DMS53 treated with DMSO at 0.1 percent for 48 hours (cell line): ENCODE data around the gene UBE2H.
"Not testable (repeated sequence)": the region's sequence is repeated elsewhere in the genome, so short reads cannot be mapped to it uniquely, and the experiment has no call there.

Source experiments
- DNase-seq: peaks from one replicate; lab custom pipeline; 2025; ENCODE audit not compliant: unreplicated experiment; lab: John Stamatoyannopoulos, UW

UBE2H gene

DNA sequence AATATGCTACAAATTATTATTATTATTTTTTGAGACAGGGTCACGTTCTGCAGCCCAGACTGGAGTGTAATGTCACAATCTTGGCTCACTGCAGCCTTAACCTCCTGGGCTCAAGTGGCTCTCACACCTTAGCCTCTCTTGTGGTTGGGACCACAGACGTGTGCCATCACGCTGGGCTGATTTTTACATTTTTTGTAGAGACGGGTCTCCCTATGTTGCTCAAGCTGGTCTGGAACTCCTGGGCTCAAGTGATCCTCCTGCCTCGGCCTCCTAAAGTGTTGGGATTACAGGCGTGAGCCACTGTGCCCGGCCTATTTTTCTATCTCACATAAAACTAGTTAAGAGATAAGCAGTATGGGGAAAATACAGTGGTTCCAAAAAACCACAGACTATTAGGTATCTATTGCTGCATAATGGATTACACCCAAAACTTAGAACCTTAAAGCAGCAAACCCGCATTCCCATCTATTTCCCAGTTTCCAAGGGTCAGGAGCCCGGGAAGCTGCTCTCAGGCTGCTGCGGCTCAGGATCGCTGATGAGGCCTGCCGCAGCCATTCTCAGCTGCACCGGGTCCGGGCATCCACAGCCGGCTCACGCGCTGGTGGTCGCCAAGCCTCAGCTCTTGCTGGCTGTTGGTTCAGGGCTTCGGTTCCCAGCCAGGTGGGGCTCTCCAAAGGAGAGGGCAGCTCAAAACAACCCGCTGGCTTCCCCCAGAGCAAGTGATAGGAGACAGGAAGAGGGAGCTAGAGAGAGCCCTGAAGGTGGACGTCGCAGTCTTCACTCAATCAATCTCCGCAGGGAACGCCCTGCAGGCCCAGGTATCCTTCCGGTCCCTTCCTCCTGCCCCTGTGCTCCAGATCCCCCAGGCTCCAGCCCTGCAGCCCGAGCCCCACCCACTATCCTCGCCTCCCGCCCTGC lies 128.2 kb downstream of the UBE2H start:
- peak; percentile 94 for DNase-seq

DNA sequence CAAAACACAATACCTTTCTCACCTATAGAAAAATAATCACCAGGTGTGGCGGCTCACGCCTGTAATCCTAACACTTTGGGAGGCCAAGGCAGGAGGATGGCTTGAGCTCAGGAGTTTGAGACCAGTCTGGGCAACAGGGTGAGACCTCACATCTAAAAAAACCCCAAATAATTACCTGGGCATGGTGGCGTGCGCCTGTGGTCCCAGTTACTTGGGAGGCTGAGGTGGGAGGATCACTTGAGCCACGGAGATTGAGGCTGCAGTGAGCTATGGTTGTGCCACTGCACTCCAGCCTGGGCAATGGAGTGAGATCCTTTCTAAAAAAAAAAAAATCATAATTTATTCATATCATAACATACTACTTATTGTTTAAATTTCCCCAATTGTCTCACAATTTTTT lies 129.6 kb downstream of the UBE2H start:
- not testable (repeated sequence) for DNase-seq

DNA sequence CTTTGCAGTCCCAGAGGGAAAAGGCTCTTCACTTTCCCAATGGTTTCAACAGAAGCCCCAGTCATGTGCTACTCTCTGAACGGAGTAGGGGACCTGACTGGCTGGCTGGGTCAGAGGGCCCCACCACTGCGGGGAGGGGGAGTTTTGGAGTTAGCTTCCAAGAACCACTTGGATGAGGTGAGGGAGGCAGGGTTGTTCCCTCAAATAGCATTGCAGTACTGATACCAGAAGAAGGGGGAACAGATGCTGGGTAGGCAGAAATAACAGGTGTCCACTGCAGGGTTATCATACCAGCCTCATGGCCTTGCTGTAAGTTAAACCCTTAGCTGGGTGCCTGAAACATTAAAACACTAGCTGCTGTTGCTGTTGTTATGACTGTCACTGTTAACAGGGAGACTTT lies 131.3 kb downstream of the UBE2H start:
- DNase-seq = no peak

DNA sequence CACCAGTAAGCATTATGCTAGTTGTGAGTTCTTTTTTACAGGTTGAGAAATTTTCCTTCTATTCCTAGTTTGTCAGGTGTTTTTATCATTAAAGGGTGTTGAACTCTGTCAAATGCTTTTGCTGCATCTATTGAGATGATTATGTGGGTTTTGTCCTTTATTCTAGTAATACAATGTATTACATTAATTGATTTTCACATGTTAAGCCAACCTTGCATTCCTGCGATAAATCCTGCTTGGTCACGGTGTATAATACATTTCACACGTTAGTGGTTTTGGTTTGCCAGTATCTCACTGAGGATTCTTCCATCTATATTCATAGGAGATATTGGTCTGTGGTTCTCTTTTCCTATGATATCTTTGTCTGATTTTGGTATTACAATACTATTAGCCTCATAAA lies 136.0 kb downstream of the UBE2H start:
- no peak for DNase-seq

DNA sequence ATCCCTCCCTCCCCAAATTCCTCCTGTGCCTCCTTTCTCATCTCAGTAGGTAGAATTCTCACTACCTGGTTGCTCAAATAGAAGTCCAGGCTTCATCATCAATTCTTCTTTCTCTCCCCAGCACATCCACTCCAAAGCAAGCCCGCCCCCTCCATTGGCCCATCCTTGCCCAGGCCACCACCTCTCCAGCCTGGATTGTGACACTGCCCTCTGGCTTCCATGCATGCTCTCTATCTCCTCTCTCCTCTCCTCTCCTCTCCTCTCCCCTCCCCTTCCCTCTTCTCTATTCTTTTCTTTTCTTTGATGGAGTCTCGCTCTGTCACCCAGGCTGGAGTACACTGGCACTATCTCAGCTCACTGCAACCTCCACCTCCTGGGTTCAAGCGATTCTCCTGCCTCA lies 144.9 kb downstream of the UBE2H start:
- no peak for DNase-seq

DNA sequence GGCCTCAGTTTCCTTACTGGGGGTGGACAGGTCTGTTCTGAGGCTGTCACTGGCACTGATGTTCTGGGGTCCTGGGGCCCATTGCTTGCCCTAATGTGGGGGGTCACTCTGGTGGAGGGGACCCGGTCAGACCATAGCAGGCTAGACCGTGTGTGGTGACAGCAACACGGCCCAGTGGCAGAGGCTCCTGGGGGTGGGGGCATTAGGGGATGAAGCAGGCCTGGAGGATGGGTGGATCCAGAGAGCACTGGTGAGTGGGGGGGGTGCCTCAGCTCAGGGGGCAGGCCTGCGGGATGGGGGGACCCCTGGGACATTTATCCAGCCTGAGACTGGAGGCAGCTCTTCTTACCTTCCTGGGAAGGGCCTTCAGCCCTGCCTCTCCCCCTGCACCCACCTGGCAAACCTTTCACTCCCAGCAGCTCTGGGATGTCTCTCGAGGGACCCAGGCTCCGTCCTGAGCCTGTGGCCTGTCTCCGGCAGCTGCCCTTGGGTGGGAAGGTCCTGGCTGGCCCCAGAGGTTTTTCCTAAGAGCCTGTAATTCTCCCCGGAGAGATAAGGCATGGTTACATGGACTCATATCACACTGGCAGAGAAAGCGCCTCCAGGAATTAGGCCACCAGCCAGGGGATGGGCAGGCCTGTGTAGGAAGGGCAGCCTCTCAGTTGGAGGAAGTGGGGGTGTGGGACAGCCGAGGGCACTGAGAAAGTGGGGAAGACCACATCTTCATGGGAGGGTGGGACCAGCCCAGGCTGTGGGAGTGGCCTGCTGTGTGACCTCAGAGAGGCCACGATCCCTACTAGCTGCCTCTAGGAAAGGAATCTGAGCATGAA lies 147.7 kb downstream of the UBE2H start:
- DNase-seq = no peak

DNA sequence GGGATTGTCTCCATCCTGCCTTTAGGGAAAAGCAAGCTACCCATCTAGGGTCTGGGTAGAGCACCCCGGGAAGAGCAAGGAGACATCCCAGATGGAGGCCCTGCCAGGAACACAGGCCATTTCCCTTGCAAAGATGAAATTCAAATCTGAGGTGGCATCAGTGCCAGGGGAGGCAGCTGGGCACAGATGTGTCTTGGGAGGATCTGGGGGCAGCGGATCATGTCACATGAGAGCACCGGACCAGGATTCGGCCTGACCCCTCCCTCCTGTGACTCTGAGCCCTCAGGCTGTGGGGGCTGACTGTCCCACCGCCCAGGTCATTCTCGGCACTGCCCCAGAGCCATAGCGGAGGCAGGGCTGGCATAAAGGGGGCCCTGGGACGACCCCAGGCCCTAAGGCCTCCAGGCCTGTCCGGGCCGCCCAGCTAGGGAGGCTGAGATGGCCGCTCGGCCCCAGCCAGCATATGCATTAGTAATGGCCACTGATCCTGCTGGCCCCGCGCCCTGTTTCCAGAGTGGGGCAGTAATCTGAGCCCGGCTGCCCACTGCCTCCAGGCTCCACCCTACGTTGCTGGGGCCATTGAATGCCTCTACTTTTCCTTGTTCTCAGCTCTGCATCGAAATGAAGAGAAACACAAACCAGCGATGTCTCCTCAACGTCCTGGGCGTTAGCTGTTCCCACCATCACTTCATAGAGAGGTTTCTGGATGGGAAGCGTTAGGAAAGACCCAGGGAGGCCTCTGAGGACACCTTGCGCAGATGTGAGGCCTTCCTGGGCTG lies 148.5 kb downstream of the UBE2H start:
- DNase-seq = no peak

DNA sequence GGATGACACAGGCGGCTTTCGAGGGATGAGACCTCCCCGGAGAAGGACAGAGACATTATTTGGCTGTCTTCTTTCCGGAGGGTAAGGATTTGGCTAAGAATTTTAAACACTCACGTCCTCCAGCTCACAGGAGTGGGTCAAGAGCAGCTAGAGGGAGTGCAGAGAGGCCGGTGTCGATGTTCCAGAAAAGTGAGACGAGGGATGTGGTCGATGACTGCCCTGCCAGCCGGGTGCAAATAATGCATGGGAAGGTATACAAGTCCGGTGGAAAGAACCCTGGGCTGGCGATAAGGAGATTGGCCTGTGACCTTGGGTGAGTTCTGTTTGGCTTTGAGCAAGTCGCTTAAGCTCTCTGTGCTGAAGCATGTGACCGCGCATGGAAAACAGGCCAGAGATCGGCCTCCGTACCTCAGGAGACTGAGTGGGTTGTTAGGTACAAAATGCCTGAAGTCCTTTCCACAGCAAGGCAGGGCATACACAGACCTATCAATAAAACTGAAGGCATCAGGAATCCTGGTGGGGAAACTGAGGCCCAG lies 149.1 kb downstream of the UBE2H start:
- DNase-seq = no peak

DNA sequence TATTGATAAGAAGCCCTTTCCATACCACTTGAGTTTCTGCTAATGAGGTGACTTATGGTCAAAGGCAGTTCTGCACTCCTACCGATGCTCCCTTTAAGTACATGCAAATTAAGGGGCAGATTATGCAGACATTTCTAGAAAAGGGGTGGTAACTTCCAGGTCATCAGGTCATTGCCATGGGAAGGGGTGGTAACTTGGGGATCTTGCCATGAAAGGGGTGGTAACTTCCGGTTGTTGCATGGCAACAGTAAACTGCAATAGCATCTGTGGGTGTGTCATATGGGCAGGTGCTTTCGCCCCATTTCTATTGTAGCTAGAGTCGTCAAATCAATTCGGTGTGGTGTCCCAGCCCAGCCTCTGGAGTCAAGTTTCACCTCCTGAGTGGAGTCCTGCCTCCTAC lies 150.9 kb downstream of the UBE2H start:
- no peak for DNase-seq

DNA sequence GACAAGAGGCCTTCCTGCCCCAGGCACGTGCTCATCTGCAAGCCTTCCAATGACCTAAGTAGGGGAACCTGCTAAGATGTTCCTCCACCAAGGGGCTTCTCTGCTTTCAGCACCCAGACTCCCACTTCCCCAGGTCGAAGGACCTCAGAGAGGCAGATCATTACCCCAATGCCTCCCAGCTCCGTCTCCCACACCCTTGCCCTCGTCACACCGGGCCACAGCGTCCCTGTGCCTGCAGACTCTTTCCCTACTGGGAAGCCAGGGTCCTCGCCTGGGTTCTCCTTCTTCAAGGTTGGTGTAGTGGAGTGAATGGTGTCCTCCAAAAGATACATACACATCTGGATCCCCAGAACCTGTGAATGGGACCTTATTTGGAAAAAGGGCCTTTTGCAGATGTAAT lies 151.9 kb downstream of the UBE2H start:
- no peak for DNase-seq

DNA sequence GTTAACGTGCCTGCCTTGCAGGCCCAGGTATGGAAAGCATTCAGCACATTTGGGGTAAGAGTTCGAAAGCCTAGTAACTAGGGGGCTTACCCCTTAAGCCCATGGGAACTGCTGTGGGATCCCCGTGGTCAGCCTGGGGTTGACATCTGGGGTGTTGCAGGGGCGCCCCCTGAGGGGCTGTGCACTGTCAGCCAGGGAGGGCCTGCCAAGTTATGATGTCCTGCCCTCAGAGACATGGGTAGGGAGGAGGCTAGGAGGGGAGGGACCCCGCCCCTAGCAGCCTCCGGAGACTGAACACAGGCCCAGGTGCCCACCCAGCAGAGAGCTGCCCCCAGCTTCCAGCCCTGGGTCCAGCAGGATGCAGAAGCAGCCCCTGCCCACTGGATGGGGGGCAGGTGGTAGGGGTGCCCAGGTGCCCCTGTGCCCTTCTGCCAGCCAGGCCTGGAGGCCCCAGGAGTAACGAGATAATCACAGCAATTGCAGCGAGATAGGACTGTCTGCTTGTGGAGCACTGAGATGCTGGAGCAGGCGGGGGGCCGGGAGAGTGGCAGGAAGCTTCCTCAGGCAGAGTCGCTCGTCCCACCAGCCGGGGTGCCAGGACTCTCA lies 153.3 kb downstream of the UBE2H start:
- no peak for DNase-seq

DNA sequence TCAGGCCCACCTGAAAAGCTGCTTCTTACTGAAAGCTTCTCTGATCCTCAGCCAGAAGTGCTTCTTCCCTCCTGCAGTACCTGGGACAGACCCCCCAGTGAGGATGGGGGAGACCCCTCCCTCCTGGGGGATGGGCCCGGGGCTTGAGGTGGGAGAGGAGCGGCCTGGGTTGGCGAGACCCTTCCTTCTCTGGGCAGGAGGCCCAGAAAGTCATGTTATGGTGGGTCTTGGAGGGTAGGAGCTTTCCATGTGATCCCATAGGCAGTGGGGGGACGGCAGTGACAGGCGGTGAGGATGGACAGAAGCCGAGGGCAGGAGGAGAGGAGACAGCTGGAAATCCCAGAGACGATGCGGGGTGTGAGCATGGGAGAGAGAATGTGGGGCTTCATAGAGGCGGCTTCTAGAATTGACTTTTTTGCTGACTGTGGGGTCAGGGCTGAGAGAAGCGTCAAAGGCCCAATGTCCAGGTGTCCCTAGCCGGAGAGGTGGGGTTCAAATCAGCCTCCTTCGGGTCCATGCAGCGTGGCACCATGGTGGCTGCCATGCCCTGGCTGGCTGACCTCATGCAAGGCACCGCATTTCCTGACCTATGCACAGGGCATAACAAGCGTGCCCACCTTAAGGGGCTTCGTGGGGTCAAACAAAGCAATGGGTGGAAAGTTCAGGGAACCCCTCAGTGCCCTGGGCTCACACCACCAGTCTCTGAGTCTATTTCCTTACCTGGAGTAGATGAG lies 154.0 kb downstream of the UBE2H start:
- no peak for DNase-seq

DNA sequence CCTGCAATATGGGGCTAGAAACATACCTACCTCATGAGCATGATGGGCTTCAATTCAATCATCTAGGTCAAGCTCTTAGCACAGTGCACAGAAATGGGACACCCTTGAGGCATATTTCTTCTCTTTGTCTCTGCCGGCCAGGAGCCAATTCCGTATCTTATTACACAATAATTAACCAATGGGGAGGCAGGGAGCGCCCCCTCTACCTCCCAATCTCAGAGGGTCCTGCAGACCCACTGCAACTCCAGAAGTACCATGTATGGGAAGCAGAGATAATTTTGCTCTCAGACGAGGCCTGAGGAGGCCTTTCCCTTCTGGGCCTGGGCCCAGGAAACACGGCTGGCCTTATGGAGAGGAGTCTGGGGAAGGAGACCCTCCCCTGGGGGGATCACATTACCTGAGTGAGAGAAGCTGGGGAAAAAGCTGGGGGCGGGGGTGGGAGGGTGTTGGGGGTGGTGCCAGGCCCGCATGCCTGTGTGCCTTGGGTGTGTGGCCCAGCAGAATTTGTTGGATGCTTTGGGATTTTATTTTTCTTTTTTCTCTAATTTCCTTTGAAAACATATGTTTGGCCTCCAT lies 155.5 kb downstream of the UBE2H start:
- no peak for DNase-seq

DNA sequence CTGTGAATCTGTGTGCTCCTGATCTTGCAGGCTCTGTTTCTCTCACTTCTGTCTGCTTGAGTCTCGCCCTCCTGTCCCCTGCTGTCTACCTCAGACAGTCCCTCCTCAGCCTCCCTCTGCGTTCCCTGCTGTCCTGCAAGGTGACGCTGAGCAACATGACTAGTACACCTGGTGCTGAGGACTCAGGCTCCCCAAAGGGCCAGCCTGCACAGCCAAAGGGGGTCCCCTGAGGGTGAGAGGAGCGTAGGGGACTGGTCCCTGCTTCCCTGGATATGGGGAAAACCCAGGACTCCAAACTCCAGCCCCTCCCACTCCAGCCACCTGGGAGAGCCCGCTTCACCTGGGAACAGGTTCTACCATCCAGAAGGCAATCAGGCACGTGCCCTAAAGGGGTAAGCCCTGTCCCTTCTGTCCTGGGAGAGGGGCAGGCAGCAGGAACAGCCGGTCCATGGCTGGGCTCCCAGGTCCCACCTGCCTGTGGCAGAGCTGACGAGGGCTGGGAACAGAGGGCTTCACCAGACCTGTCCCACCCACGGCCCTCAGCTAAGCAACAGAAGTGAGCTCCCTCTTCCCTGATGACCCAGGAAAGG lies 156.5 kb downstream of the UBE2H start:
- no peak for DNase-seq

DNA sequence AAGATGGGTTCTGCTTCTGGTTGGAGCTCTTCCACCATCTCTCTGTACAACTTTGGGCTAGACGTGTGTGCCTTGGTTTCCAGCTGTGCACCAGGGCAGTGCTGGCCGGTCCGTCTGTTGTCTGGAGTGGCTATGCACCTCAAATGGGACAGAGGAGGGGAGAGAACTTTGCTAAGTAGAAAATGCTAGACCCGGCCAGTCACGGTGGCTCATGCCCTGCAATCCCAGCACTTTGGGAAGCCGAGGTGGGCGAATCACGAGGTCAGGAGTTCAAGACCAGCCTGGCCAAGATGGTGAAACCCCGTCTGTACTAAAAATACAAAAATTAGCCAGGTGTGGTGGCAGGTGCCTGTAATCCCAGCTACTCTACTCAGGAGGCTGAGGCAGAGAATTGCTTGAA lies 158.3 kb downstream of the UBE2H start:
- not testable (repeated sequence) for DNase-seq

DNA sequence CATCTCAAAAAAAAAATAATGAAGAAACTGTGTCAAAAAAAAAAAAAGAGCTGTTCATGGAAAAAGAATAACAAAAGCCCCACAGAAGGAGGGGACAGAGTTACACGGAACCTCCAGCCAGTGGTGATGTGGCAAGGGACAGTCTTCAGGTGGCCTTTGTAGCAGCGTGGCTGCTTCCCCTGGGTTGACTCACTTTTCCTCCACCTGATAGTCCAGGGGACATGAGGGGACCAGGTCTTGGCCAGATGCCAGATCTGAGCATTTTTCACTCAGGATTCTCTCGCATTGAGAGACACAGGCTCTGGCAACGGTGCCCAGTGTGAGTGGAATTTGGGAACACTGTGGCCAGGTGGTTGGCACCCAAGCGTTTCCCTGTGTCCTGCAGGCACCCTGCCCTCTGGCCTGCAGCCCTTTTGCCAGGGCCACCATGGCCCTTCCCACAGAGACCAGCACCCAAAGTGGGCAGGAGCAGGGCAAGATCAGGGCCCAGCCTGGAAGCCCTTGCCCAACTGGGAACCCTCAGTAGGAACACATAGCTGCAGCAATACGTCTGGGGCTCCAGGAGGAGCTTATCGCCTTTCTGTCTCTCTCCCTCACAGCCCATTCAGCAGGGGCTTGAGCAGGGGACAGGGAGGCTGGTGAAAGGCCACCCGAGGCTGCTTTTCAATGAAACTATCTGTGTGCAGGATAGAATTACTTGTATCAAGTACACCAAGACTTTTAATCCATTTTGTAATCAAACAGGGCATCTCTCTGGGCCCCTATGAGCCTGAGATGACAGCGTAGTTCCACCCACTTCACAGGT lies 159.1 kb downstream of the UBE2H start:
- DNase-seq = no peak

DNA sequence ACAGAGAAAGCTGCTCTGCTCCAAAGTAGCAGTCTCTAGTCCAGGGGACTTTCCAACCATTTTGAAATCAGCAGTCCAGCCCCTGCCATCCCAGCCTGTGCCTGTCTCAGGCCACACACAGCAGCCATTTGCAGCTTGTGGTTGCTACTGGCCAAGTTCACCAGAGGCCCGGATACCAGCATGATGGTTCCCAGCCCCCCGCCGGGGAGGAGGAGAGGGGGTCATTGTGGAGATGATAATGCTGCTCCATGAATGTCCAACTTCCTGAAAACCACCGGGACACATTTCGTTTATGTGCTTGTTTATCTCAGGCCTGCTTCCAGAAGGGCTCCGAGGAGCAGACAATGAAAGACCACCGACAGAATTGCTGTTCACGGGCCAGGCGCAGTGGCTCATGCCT lies 160.0 kb downstream of the UBE2H start:
- DNase-seq = no peak

DNA sequence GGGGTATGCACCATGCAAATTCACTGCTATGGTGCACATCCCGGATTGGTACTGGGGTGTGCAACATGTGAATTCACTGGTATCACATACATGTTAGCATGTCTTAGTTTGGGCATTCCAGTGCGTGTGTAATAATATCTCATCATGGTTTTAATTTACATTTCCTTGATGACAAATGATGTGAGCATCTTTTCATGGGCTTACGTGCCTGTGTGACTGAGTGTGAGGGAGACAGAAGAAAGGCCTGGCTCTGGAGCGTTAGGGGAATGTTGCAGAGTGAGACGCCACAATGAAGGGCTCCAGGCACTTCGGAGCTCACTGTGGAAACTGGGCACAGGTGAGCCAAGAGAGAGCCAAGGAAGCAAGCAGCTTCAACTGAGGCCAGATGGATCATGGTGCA lies 162.6 kb downstream of the UBE2H start:
- no peak for DNase-seq

DNA sequence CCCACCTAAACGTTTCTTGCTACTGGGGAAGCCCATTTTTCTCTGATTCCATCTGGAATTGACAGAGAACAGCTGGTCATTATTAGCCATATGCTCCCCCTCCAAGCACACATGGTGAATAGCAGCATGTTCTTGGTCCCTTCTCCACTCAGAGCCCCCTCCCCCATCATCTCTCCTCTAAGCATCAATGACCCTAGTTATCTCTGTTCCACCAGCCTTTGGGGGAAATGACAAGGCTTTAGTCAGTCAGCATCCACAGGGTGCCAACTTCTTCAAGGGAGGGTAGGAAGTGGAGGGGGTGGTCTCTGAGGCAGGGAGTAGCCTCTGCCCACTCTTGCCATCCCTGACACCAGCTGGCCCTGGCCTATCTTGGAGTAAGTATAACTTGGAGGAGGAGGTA lies 163.1 kb downstream of the UBE2H start:
- DNase-seq = no peak
